ENCODE results near the gene SLC25A39.
"Not testable (repeated sequence)": the region's sequence is repeated elsewhere in the genome, so short reads cannot be mapped to it uniquely, and the experiment has no call there.

SLC25A39 gene

GRCh38 chr17:44334727-44335126 lies 10.1 kb upstream of the SLC25A39 start:
- Mint-ChIP-seq H3K4me3 (no peak overlapping the region), H3K9me3 (no peaks in the 10 kb centered on the region), H3K36me3 (no peaks in the 10 kb centered on the region), H3K4me1 (peaks cover 9 to 23% of the 10 kb centered on the region in 2 donors), H3K27me3 (peaks cover 0 to 3% of the 10 kb centered on the region in 2 donors), H3K27ac (peak overlapping the region; percentile 56)
- ATAC-seq (replicated peaks) (no peak), DNase-seq (no peak)

- Mint-ChIP-seq H3K27me3 (peaks cover 0 to 3% of the 10 kb centered on the region in 2 donors), H3K4me1 (peaks cover 9 to 23% of the 10 kb centered on the region in 2 donors), H3K27ac (peak overlapping the region; percentile 56), H3K4me3 (no peak overlapping the region), H3K9me3 (no peaks in the 10 kb centered on the region), H3K36me3 (no peaks in the 10 kb centered on the region)
- DNase-seq (no peak), ATAC-seq (replicated peaks) (no peak)
Observed at GRCh38 chr17:44334315-44334714, 9.7 kb upstream of the SLC25A39 start.

GRCh38 chr17:44333371-44333770 lies 8.7 kb upstream of the SLC25A39 start:
- no peak for DNase-seq
- no peak overlapping the region for H3K4me3 Mint-ChIP-seq
- H3K36me3 Mint-ChIP-seq: no peaks in the 10 kb centered on the region
- peaks cover 7 to 19% of the 10 kb centered on the region in 2 donors for H3K4me1 Mint-ChIP-seq
- H3K27me3 Mint-ChIP-seq: no peaks in the 10 kb centered on the region
- ATAC-seq (replicated peaks): no peak
- H3K27ac Mint-ChIP-seq: no peak overlapping the region
- no peaks in the 10 kb centered on the region for H3K9me3 Mint-ChIP-seq

GRCh38 chr17:44331249-44331760 lies 6.7 kb upstream of the SLC25A39 start:
- Mint-ChIP-seq H3K36me3 (no peaks in the 10 kb centered on the region), H3K27ac (peak overlapping the region; percentile 47)

GRCh38 chr17:44330263-44330662 lies 5.6 kb upstream of the SLC25A39 start:
- H3K27ac Mint-ChIP-seq; ATAC-seq (replicated peaks); H3K27me3 Mint-ChIP-seq; H3K4me3 Mint-ChIP-seq; H3K36me3 Mint-ChIP-seq; H3K9me3 Mint-ChIP-seq; DNase-seq: not testable (repeated sequence)
- peaks cover 16 to 36% of the 10 kb centered on the region in 2 donors for H3K4me1 Mint-ChIP-seq

More at GRCh38 chr17:44331249-44331760, 6.7 kb upstream of the SLC25A39 start:
- H3K9me3 Mint-ChIP-seq: no peaks in the 10 kb centered on the region
- peak overlapping the region in 1 of 2 donors; percentile 17 for H3K4me3 Mint-ChIP-seq
- H3K4me1 Mint-ChIP-seq: peaks cover 15 to 29% of the 10 kb centered on the region in 2 donors
- no peaks in the 10 kb centered on the region for H3K27me3 Mint-ChIP-seq
- peak; percentile 71 for DNase-seq
- ATAC-seq (replicated peaks): peak; percentile 54 to 60

- not testable (repeated sequence) for H3K36me3 Mint-ChIP-seq; H3K27ac Mint-ChIP-seq; ATAC-seq (replicated peaks); H3K27me3 Mint-ChIP-seq; H3K9me3 Mint-ChIP-seq; H3K4me3 Mint-ChIP-seq; DNase-seq
- H3K4me1 Mint-ChIP-seq: peaks cover 17 to 36% of the 10 kb centered on the region in 2 donors
Observed at GRCh38 chr17:44329516-44329915, 4.9 kb upstream of the SLC25A39 start.

- DNase-seq (no peak), ATAC-seq (replicated peaks) (no peak)
- H3K4me3 Mint-ChIP-seq: no peak overlapping the region
- peak overlapping the region; percentile 75 for H3K27ac Mint-ChIP-seq
- peaks cover 21 to 41% of the 10 kb centered on the region in 2 donors for H3K4me1 Mint-ChIP-seq
- no peaks in the 10 kb centered on the region for H3K9me3 Mint-ChIP-seq
- no peaks in the 10 kb centered on the region for H3K27me3 Mint-ChIP-seq
- H3K36me3 Mint-ChIP-seq: peaks cover 1 to 8% of the 10 kb centered on the region in 2 donors
Observed at GRCh38 chr17:44327715-44328449, 3.3 kb upstream of the SLC25A39 start.

- Mint-ChIP-seq H3K27ac (peak overlapping the region; percentile 89), H3K4me1 (peaks cover 23 to 41% of the 10 kb centered on the region in 2 donors), H3K36me3 (peaks cover 5 to 14% of the 10 kb centered on the region in 2 donors)
Observed at GRCh38 chr17:44326861-44327444, 2.3 kb upstream of the SLC25A39 start.

GRCh38 chr17:44324092-44324570 lies 492 bp downstream of the SLC25A39 start:
- ATAC-seq (replicated peaks) (peak in 1 of 2 donors; percentile 1), DNase-seq (no peak)
- Mint-ChIP-seq H3K27me3 (no peaks in the 10 kb centered on the region), H3K9me3 (no peaks in the 10 kb centered on the region), H3K27ac (peak overlapping the region; percentile 71), H3K4me1 (peaks cover 28 to 41% of the 10 kb centered on the region in 2 donors), H3K36me3 (peaks cover 24 to 32% of the 10 kb centered on the region in 2 donors), H3K4me3 (peak overlapping the region; percentile 92 to 96)

More at GRCh38 chr17:44326861-44327444, 2.3 kb upstream of the SLC25A39 start:
- Mint-ChIP-seq H3K9me3 (no peaks in the 10 kb centered on the region), H3K4me3 (peak overlapping the region; percentile 76 to 78), H3K27me3 (no peaks in the 10 kb centered on the region)
- DNase-seq: peak; percentile 92
- peak; percentile 70 to 76 for ATAC-seq (replicated peaks)

- peaks cover 28 to 36% of the 10 kb centered on the region in 2 donors for H3K36me3 Mint-ChIP-seq
- H3K4me3 Mint-ChIP-seq: peak overlapping the region; percentile 92 to 96
- ATAC-seq (replicated peaks): no peak
- H3K27ac Mint-ChIP-seq: no peak overlapping the region
- no peaks in the 10 kb centered on the region for H3K9me3 Mint-ChIP-seq
- peaks cover 28 to 41% of the 10 kb centered on the region in 2 donors for H3K4me1 Mint-ChIP-seq
- peaks cover under 1 to 1% of the 10 kb centered on the region in 2 donors for H3K27me3 Mint-ChIP-seq
- DNase-seq: no peak
Observed at GRCh38 chr17:44323359-44324091, 1.1 kb downstream of the SLC25A39 start.

- Mint-ChIP-seq H3K4me1 (peaks cover 24 to 34% of the 10 kb centered on the region in 2 donors), H3K36me3 (peaks cover 38 to 47% of the 10 kb centered on the region in 2 donors), H3K9me3 (peaks cover 2 to 3% of the 10 kb centered on the region in 2 donors), H3K27me3 (peaks cover 12 to 13% of the 10 kb centered on the region in 2 donors), H3K4me3 (no peak overlapping the region), H3K27ac (no peak overlapping the region)
- DNase-seq (no peak), ATAC-seq (replicated peaks) (no peak)
Observed at GRCh38 chr17:44322236-44322895, 2.3 kb downstream of the SLC25A39 start.

GRCh38 chr17:44321246-44322120 lies 3.1 kb downstream of the SLC25A39 start:
- ATAC-seq (replicated peaks) (no peak), DNase-seq (no peak)
- H3K4me1 Mint-ChIP-seq: peaks cover 22 to 30% of the 10 kb centered on the region in 2 donors
- H3K27ac Mint-ChIP-seq: no peak overlapping the region
- H3K4me3 Mint-ChIP-seq: no peak overlapping the region
- H3K9me3 Mint-ChIP-seq: peaks cover 3% of the 10 kb centered on the region in 2 donors
- peaks cover 39 to 49% of the 10 kb centered on the region in 2 donors for H3K36me3 Mint-ChIP-seq
- peaks cover 15 to 22% of the 10 kb centered on the region in 2 donors for H3K27me3 Mint-ChIP-seq

- Mint-ChIP-seq H3K36me3 (peaks cover 39 to 43% of the 10 kb centered on the region in 2 donors), H3K27me3 (peaks cover 26 to 34% of the 10 kb centered on the region in 2 donors), H3K27ac (no peak overlapping the region), H3K9me3 (peaks cover 3% of the 10 kb centered on the region in 2 donors), H3K4me1 (peaks cover 28 to 33% of the 10 kb centered on the region in 2 donors), H3K4me3 (no peak overlapping the region)
- DNase-seq (no peak), ATAC-seq (replicated peaks) (no peak)
Observed at GRCh38 chr17:44320066-44320465, 4.6 kb downstream of the SLC25A39 start.
